ENCODE results near the gene P2RX4.

The P2RX4 gene

DNA sequence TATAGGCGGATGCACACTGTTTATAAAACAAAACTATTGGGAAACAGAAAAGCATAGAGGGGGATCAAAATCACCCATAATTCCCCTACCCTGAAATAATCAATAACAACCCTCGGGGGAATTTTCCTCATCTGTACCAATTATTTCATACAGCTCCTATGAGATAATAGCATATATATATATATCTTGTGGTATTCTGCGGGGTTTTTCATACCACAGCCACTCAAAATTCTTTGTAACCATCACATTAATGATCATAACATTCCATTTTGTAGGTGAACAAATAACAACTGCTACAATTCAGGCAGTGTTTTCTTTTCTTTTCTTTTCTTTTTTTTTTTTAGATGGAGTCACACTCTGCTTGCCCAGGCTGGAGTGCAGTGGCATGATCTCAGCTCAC is 42.0 kb upstream of the P2RX4 start:
- TF ChIP-seq, protein P1, sequence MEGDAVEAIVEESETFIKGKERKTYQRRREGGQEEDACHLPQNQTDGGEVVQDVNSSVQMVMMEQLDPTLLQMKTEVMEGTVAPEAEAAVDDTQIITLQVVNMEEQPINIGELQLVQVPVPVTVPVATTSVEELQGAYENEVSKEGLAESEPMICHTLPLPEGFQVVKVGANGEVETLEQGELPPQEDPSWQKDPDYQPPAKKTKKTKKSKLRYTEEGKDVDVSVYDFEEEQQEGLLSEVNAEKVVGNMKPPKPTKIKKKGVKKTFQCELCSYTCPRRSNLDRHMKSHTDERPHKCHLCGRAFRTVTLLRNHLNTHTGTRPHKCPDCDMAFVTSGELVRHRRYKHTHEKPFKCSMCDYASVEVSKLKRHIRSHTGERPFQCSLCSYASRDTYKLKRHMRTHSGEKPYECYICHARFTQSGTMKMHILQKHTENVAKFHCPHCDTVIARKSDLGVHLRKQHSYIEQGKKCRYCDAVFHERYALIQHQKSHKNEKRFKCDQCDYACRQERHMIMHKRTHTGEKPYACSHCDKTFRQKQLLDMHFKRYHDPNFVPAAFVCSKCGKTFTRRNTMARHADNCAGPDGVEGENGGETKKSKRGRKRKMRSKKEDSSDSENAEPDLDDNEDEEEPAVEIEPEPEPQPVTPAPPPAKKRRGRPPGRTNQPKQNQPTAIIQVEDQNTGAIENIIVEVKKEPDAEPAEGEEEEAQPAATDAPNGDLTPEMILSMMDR (IDR thresholded peaks at IDR 0.05; ENCODE audit: insufficient read depth, low read depth, low read length, missing control alignments) = no peak
- no peak for DNase-seq (ENCODE audit: low read depth)

DNA sequence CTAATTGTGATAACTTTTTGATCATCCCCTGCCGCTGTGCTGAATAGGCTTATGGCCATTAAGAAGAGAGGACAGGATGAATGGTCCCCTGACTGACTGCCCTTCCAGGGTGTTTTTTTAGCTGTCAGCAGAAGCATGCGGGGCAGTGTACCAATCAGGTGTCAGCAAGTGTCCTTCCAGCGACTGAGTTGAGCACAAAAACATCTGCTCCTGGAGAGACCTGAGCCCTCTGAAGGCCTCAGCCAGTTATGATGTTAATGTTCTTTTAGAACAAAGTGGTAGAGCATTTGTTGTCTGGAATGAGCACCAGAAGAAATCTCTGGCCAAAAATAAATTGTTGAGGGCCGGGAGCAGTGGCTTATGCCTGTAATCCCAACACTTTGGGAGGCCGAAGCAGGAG is 39.8 kb upstream of the P2RX4 start:
- TF ChIP-seq, protein P1 (IDR thresholded peaks at IDR 0.05; ENCODE audit: insufficient read depth, low read depth, low read length, missing control alignments) = no peak
- no peak overlapping the region for H3K4me3 ChIP-seq (ENCODE audit: low read depth, low read length)
- DNase-seq (ENCODE audit: low read depth) = no peak

More for the DNA sequence above, 42.0 kb upstream of the P2RX4 start:
- no peak overlapping the region for H3K4me3 ChIP-seq (ENCODE audit: low read depth, low read length)

DNA sequence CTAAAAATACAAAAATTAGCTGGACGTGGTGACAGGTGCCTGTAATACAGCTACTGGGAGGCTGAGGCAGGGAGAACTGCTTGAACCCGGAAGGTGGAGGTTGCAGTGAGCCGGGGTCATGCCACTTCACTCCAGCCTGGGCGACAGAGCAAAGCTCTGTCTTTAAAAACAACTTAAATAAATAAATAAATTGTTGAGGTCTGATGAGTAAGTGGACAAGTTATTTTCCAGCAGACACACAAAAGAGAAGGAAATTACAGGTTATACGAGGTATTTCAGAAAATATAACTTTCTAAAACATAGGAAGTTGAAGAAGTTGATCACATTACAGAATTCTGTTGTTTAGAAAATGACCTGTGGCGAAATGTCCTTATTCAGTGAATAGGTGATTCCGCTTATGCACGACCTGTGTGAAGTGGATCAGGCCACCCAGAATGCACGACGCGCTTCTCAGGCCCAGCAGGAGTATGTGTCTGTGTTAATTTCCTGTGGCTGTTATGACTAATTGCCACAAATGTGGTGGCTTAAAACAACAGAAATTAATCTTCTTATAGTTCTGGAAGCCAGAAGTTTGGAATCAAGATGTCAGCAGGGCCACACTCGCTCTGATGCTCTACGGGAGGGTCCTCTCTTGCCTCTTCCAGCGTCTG is 39.2 kb upstream of the P2RX4 start:
- TF ChIP-seq, protein P1 (IDR thresholded peaks at IDR 0.05; ENCODE audit: insufficient read depth, low read depth, low read length, missing control alignments) = no peak
- no peak for DNase-seq (ENCODE audit: low read depth)
- no peak overlapping the region for H3K4me3 ChIP-seq (ENCODE audit: low read depth, low read length)

DNA sequence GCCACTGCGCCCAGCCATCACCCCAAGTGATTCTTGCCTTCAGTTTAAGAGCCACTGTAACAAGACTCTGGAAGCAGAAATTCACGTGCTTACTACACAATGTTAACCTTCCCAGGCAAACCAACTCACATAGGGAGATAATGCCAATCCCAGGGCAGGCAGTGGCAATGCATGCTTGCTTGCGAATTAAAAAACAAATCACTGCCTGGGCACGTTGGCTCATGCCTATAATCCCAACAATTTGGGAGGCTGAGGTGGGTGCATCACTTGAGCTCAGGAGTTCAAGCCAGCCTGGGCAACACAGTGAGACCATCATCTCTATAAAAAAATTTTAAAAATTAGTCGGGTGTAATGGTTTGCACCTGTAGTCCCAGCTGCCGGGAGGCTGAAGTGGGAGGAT is 37.8 kb upstream of the P2RX4 start:
- H3K4me3 ChIP-seq (ENCODE audit: low read depth, low read length) = no peak overlapping the region
- no peak for DNase-seq (ENCODE audit: low read depth)
- TF ChIP-seq, protein P1 (IDR thresholded peaks at IDR 0.05; ENCODE audit: insufficient read depth, low read depth, low read length, missing control alignments) = no peak

DNA sequence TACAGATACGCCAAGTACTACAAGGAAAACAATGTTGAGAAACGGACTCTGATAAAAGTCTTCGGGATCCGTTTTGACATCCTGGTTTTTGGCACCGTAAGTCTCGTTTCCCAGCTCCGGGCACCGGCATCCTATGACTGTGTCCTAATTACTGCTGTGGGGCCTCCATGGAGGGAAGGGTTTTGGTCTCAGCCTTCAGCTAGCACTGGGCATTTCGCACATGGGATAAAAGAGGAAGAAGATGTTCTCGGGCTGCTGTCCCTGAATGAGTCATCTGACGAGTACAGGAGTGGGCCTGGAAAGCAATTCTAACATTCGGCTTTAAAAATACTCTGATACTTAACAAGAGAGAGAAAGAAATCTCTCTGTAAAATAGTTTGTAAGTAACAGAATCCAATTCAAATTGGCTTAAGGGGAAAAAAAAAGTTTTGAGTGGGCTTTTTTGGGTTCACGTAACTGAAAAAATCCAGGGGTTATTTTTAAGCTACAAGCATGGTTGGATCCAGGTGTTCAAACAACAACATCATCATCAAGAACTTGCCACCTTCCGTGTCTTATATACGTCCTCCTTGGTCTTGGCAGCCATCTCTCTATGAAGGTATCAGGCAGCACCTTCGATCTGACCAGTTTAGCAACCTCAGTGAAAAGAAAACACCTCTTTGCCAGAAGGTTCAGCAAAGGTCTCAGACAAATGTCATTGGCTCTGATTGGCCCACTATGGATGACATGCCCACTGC is 34.4 kb upstream of the P2RX4 start:
- DNase-seq (ENCODE audit: low read depth) = peak; percentile 37
- TF ChIP-seq, protein P1 (IDR thresholded peaks at IDR 0.05; ENCODE audit: insufficient read depth, low read depth, low read length, missing control alignments) = no peak
- no peak overlapping the region for H3K4me3 ChIP-seq (ENCODE audit: low read depth, low read length)

DNA sequence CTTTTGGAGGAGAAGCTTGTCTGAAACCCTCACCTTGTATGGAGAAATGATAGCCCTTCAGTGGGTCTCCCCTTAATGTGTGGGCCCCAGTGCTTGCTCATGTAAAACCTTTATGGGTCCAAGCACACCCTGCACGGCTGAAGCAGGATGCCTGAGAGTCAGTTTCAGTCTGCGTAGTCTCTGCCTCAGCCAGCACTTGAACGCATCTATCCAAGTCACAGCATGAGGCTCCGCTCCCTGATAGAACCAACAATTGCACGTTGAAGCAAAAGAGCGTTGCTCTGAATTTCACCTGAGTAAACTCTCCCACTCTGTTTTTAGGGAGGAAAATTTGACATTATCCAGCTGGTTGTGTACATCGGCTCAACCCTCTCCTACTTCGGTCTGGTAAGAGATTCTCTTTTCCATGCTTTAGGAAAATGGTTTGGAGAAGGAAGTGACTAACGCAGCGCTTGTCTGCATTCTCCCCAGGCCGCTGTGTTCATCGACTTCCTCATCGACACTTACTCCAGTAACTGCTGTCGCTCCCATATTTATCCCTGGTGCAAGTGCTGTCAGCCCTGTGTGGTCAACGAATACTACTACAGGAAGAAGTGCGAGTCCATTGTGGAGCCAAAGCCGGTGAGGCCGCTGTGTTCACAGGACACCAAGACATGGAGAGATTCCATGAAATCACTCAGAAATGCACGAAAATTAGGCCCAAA is 33.0 kb upstream of the P2RX4 start:
- H3K4me3 ChIP-seq (ENCODE audit: low read depth, low read length) = no peak overlapping the region
- TF ChIP-seq, protein P1 (IDR thresholded peaks at IDR 0.05; ENCODE audit: insufficient read depth, low read depth, low read length, missing control alignments) = no peak
- DNase-seq (ENCODE audit: low read depth) = no peak

All from GM12865 (cell line).